Stimulated activated naive CD4-positive, alpha-beta T cell (primary cell): ENCODE measurements around the gene GPR176.

Source experiments
- DNase-seq, 6 experiments: peaks; one replicate each; lab custom pipeline; 2025; lab: John Stamatoyannopoulos, UW

Gene GPR176, protein sequence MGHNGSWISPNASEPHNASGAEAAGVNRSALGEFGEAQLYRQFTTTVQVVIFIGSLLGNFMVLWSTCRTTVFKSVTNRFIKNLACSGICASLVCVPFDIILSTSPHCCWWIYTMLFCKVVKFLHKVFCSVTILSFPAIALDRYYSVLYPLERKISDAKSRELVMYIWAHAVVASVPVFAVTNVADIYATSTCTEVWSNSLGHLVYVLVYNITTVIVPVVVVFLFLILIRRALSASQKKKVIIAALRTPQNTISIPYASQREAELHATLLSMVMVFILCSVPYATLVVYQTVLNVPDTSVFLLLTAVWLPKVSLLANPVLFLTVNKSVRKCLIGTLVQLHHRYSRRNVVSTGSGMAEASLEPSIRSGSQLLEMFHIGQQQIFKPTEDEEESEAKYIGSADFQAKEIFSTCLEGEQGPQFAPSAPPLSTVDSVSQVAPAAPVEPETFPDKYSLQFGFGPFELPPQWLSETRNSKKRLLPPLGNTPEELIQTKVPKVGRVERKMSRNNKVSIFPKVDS

DNA sequence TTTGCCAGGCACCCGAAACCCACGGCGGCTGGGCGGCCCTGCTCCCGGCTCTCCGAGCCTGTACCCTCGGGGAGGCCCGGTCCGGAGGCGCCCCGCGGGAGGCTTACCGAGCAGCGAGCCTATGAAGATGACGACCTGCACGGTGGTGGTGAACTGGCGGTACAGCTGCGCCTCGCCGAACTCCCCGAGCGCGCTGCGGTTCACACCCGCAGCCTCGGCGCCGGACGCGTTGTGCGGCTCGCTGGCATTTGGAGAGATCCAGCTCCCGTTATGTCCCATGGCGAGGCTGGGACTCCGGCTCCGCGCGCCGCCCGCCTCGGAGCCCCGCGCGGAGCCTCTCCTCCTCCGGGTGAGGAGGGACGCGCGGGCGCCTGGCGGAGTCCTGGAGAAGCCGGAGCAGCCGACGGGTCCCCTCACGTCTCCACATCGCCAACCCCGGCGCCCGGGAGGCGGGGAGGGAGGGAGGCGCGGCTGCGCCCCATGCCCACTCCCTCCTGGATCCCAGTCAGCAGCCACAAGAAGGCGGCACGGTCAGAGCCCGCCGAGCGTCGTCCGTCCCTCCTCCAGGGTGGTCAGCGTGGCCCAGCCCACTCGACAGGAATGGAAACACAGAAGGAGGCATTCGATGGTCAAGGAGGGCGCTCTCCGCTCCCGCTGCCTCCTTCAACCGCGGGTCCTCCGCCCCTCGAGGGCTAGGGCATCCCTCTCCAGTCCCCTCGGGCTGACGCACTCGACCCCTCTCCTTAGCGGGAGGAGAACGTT lies at the start of gene GPR176:
Gene GPR176 (minus strand): TSS at position 519 of the 762 bp plus-strand sequence. CDS start 240 bp downstream, at position 279.
- DNase-seq, result peak in 4 of 6 experiments; percentile 9 to 47 (median 30)

DNA sequence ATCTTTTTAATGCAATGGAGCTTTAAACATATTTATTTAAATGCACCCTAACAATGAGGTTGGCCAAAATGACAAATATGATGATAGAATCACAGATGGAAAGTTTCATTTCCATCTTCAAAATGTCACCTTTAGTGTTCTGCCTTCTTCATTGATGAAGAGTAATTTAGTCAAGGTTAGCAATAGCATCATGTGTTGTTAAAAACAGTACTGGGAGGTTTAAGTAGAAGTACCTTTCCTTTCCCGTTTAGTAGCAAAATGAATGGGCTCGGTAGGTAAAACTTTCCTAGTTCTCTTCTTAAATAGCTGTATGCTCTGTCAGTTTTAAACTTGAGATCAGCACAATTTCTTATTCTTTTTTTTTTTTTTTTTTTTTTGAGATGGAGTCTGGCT lies 48.9 kb upstream of the GPR176 start:
- DNase-seq, result no peak

DNA sequence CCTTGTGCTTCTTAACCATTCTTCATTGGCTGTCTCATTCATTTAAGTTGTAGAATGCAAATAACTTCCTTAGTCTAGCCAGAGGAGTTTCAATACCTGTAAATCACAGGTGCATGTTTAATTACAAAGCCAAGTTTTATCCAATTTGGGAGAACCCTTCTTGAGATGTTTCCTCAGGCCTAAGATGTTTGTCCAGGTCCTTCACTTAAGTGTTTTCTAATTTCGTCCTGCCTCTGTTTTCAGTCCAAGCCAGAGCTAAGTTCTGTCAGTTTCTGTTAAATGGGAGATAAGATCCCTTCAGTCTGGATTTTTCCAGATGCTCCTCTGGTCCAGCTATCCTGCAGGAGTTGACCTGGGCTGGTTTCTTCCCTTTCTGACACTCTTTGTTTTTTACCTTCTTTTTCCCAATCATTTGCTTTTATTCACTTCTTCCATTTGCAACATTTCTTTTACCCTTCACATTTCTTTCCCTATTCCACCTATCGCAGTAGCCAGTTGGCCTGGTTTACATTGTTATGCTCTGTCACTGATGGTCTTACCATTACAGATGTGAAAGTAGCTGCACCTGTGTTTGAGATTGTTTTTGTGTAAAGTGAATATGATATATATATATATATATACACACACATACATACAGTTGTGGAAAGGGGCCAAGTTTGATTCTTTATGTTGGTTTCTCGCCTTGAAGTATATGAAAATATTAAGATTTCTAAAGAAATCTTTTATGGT lies 48.4 kb upstream of the GPR176 start:
- DNase-seq, result no peak

DNA sequence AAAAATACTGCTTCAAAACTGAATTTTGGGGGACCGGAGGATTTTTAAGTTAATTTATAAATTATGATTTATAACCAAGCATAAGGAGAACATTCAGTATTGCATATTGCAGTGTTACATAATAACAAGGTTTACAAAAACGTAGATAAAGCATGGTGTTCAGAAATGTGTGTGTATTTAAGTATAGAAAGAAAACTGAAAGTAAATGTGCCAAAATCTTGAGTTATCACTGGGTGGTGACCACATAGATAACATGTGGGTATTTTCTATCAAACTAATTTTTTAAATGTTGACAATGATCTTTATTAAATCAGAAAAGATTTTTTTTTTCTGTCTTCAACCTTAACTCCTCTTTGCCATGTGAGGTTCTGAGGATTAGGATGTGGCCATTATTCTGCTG lies 46.5 kb upstream of the GPR176 start:
- no peak for DNase-seq

DNA sequence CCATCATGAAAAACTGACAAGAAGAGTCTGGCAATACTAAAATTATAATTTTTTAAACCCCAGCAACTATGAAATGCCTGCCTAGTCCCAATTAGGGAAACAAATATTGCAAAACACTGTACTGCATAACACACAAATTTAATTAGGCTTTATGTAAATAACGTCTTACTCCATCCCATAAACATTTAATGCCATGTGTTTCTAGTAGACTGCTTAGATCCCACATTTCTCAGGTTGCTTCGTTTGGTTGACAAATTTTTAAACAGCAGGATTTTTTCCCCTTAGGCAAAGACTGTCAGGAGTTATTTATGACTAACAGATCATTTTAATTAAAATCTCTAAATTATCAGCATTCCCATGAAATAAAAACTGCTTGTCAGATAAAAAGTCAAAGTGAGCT lies 43.7 kb upstream of the GPR176 start:
- no peak for DNase-seq

DNA sequence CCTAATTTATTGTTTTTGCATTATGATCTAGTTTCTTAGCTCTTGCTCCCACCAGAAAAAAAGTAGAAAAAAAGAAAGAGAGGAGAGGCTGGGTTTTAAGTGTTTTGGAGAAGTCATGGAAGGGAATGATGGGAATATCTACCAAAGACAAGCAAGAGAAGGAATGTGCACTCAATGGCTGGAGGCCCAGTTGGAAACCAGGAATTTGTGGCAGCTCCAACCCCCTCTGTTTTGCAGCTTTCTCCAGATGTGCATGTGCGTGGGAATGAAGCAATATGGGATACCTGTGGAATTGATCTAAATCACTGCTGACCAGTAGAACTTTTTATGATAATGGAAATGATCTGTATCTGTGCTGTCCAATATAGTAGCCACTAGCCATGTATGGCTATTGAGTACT lies 41.0 kb upstream of the GPR176 start:
- no peak for DNase-seq

DNA sequence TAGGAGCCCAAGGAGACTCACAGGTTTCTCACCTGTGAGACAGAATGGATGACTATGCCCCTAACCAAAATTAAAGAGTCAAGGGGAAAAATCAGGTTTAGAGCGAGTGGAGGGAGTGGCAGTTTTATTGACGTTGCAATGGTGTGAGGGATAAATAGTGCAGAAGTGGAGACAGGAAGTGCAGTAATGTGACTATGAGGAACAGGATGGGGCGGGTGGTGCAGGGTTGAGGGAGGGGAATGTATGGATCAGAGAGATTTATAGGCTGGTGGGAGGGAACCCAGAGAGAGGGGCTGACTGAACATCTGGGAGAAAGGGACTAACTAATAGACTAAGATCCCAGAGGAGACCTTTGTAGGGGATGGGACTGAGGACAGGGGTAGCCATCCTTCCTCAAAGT lies 40.3 kb upstream of the GPR176 start:
- DNase-seq, result no peak

DNA sequence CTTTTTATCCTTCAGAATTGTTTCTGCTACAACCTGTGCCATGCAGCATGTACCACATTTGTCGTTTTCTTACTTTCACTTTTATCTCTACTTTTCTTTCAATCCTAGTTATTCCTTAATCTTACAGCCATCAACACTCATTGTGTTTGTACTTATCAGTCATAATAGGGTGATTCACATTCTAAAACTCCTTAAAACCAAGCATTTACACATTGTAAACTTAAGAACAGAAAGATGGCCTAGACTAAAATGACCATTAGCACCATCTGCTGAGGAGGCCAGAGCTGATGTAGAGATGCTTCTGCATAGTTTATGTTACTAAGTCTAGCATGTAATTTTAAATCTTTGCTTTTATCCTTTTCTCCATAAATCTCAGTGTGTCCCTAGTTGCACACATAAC lies 39.3 kb upstream of the GPR176 start:
- no peak for DNase-seq

DNA sequence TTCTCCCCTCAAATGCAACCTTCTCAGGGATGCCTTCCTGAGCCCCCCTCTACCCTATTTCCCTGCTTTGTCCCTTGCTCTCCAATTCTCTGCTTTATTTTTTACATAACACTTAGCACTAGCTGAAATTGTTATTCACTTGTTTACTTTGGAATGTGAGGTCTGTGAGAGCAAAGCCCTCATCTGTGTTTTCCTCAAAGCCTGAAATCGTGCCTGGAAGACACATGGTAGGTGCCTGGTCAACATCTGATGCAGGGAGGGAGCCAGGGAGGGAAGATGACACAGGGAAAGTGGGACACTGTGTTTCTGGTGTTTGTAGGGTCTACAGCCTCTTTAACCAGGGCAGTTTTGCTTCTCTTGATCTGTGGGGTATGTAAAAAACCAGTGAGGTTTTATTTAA lies 37.4 kb upstream of the GPR176 start:
- DNase-seq, result no peak

DNA sequence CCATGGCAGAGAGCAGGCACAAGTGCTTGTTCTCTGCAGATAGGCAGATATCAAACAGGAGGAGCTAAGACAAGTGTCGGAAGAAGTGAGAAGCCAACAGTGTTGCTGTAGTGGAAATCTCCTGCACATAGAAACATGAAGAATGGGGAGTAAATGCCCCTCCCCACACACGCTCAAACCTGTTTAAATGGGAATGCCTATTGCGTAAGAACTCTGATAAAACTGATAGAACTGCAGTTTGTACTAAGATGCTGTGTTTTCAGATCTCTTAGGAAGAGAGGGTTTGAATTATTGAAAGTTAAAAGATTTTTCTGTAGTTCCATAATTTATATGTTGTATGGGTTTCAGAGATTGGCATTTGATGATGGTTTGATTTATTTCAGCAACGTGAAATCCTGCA lies 33.5 kb upstream of the GPR176 start:
- DNase-seq, result no peak

DNA sequence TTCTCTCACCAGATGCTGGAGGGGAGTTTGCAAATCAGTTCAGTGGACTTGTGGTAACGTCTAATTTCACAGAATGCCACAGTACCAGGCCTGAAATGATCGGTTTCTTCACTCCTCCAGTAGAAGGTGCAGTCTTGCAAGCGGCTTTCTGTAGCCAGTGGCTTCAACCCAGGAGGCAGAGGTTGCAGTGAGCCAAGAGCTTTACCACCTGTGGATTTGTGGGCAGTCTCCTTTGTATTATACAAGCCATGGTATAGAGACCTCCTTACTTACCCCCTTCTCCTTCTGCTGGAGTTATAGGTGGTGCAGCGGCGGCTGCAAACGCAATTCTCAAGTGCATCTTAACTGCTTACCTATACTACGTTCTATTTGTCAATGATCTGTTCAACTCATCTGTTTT lies 31.5 kb upstream of the GPR176 start:
- no peak for DNase-seq

DNA sequence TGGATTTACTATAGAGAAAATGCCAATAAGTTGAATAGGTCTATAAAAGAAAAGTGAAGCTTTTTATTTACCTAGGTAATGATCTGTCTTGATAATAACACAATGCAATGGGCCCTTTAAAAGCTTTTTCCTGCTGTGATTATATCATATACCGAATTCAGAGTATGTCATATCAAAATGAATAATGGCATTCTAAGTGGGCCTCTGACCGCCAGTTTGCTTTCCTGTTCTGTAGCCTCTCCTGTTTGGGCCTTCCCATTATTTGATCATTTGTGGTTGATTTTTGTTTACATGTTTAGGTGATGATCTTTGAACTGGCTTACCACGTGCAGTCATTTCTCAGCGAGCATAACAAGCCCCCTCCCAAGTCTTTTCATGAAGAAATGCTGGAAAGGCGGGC lies 28.8 kb upstream of the GPR176 start:
- no peak for DNase-seq

DNA sequence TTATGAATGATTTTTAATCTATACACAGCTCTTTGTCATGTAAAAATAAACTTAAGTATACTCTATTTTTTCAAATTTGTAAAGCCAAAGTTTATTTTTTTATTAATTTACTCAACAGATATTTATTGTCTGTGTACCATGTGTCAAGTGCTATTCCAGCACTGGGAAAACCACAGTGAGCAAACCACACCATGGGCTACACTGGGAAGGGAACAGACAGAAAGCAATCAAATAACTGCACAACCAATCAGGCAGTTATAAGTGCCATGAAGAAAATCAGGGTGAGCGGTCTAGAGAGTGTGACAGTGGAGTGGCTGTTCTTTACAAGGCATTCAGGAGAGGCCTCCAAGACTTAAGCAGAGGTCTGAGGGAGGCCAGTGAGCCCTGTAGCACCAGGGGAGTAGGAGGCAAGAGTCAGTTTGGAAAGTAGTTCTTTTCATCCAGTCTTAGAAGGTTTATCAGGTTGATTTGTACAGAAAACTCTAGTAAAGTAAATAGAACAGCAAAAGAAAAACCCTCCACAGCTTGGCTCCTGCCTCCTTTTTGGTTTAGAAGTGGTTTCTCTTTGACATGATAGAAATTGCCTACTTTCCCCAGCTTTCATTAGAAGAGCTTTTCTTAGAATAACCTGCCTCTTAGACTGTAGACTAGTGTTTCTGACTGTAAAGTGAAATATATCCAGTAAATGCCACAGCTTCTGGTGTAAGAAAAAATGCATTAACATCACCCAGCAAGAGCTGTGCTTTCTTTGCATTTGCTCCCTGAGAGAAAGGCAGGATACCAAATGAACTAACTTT lies 27.5 kb upstream of the GPR176 start:
- DNase-seq, result no peak

DNA sequence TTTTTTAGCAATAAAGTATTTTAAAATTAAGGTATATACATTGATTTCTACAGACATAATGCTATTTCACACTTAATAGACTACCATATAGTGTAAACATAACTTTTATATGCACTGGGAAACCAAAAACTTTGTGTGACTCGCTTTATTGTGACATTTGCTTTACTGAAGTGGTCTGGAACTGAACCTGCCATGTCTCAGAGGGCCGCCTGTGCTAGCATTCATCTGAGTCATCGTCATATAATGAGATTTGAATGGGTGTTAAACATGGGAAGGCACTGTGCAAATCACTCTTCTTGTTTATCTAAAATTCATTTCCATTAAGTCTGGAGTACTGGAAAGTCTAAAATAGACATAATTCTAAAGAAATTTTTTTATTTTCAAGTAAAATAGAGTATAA lies 26.8 kb upstream of the GPR176 start:
- DNase-seq, result no peak

DNA sequence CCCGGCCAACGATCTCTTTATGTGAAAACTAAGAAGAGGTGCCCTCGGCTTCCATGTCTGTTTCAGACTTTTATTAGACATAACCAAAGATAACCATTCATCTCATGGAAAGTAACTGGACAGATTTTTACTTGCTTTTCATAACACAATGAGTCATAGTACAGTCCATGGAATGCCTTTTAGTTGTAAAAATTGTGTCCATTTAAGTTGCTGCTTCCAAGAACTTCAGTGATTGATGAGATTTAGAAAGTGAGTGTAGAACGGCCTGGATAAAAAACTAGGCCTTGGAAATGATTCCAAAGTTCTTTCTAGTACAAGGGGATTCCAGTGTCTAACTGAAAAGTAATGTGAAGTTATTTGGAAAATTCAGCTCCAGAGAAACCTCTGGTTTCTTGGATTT lies 24.7 kb upstream of the GPR176 start:
- no peak for DNase-seq

DNA sequence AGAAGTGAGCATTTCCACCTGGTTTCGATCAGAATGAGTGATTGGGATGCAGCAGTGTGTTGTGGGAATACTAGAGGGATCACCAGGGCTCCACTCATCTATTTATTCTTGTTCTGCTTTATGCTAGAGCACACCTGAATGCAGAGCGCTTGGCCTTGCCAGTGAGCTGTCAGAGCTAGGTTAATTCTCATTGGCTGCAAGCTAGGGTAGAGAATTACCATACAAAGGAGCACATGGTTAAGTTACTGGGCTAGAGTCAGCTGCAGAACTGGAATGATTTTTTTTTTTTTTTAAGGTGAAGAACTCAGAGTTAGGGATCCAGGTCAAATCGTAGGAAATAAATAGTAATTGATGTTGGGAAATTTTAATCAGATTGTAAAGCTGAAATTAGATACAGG lies 22.7 kb upstream of the GPR176 start:
- DNase-seq, result no peak

DNA sequence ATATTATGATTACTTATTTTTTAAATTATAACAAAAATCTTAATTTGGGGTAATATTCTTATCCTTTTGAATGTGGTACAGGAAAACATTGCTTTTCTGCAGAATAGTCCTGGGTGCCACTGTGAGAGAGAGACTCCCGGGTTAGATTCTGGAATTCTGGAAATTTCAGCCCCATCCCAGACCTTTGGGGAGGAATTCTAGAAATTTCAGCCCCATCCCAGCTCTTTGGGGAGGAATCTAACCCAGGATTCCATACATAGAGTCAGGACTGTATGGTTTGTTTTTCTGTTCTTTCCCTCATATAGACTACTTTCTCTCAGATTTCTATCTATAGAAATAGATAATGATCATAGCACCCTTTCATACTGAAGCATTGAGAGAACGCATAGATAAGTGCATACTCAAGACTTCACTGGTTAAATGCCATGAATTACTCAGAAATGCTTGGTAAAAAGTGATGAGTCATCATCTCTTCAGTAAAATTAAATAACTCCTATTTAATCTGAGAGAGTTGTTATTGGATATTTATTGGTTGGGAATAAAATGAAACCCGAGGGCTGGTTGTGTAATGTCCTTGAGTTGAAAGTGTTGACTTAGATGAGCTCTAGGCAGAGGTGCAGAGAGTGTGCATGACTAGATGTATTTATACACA lies 22.2 kb upstream of the GPR176 start:
- DNase-seq, result no peak

DNA sequence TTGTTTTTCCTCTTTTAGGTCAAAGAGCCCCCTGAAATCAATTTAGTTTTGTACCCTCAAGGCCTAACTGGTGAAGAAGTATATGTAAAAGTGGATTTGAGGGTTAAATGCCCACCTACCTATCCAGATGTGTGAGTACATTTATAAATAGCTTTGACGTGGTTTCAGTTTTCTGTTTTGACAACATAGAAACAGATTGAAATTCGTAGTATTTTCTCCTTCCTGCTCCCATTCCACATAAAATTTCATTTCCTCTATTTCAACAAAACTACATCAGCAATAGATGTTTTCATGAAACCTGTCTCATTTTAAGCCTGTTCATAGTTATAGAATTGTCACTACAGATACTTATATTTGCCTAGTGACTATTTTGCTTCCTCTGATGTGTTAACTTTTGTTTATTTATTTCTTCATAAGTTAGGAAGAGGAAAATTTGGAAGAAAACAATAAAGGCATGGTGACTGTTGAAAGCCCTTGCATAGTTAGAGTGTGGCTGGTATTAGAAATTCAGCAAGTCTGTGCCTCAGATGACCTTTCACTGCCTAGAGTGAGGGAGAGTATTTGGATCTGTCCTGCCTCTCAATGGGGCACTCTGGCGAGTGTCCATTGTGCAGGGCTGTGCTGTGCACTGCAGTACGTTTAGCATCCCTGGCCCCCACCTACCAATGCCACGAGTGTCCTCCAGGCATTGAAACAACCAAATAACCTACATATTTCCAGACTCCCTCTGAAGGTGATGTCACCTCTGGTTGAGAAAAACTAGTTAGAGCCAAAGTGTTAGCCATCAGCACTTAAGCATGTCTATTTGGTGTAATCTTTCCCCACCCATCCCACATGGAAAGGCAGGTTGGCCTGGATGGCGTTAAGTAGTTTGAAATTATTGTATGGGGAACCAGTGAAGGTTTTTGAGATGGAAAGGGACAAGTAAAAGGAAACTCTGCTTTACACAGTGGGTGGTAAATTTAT lies 19.7 kb upstream of the GPR176 start:
- no peak for DNase-seq

DNA sequence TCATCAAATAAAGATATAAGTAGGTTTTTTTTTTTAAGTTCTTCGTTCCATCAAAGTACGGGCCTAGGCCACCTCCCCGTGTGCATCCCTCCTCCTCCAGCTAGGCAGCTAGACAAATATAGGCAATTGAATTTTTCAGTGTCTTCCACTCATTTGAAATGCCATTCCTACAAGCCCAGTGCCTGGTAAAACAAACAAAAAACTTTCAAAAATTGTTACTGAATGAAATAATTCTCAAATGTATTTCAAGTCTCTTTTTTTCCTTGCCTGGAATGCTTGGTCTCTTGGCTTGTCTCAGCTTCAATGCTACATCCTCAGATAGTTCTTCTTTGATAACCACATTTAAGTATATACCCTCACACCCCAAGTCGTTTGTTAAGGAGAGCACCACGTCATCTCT lies 17.6 kb upstream of the GPR176 start:
- DNase-seq, result no peak

DNA sequence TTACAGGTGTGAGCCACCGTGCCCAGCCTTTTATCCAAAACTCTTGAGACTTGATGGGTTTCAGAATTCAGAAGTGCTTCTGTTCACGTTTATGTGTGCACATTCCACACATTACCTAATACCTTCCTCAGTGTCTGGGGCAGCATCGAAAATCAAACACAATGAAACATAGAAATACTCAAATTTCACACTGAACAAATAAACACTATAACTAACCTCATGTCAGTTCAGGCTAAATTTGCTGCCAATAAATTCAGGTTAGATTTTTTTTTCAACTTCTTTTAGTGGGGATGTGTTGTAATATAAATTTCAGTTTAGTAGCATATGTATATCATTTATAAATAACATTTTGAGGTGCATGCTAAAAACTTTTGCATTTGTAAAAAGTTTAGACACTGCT lies 16.6 kb upstream of the GPR176 start:
- no peak for DNase-seq
